ENCODE measurements around the gene KSR1.

DNA sequence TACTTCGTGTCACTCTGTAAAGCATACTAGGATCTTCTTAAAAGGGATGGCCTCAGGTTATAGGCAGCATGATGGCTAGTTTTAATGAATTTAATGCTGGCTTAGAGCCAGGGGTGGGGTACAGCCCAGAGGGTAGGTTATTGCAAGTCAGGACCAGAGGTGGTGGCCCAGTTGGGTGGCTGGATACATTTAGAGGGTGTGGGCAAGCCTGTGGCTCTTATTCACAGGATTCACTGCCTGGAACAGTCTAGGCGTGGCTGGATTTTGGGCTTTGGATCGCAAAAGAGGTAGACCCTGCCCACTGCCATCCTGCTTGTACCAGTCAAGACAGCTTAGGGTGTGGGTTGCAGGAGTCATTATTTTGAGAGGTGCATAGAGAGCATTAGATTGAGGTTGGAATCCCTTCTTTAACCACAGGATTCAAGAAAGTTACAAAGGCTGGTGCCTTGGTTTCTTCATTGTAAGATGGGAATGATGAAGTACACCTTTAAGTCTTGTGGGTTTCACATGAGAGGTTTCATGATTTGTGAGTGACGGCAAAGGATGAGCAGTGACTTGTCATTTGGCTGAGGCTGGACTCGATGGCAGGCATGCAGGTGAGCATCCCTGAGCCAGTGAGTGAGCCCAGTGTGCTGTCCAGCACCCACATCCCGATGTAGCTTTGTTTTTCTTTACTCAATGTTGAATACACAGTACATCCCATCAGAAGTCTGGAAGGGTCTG, 85.2 kb downstream of the KSR1 start:
- TF ChIP-seq, protein P1, sequence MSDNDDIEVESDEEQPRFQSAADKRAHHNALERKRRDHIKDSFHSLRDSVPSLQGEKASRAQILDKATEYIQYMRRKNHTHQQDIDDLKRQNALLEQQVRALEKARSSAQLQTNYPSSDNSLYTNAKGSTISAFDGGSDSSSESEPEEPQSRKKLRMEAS (IDR thresholded peaks at IDR 0.05): no peak
- TF ChIP-seq RAD21 (IDR thresholded peaks at IDR 0.05; ENCODE audit: low read depth) (no peak), EP300 (IDR thresholded peaks at IDR 0.05; ENCODE audit: borderline replicate concordance) (no peak), NFIC (IDR thresholded peaks at IDR 0.05) (no peak), TAF1 (IDR thresholded peaks at IDR 0.05; ENCODE audit: low read depth) (no peak), TCF12 (IDR thresholded peaks at IDR 0.05; ENCODE audit: low read depth) (no peak)
